Peyer's patch (tissue), 4 donors: ENCODE measurements around the gene ACAP2.

Source experiments
- CTCF ChIP-seq, 6 experiments: fragments of 450-650 bp in 4 of 6; fragments of 200-600 bp in 2 of 6; sonication (generic) in 1 of 6; IDR thresholded peaks; one replicate each; pipeline ENCODE4 v1.5.1; 2017 to 2019; ENCODE audit warnings: antibody characterized with exemption in 6 of 6, mild to moderate bottlenecking in 3 of 6, moderate library complexity in 1 of 6
- POLR2A ChIP-seq, 2 donors: fragments of 450-650 bp; IDR thresholded peaks; one replicate each; pipeline ENCODE4 v1.5.1; 2017; ENCODE audit warnings: antibody characterized with exemption in 2 of 2, mild to moderate bottlenecking in 2 of 2, moderate library complexity in 2 of 2

- no peak for TF ChIP-seq POLR2A (IDR thresholded peaks at IDR 0.05)
- no peak for TF ChIP-seq CTCF (IDR thresholded peaks at IDR 0.05)
These were observed 174.1 kb downstream of the ACAP2 start for GRCh38 chr3:195268576-195269309.
